SU-DHL-6 (cell line): Measurements from ENCODE around the gene APLP1.

ENCODE experiments used
- H2AFZ ChIP-seq: fragments of 200-600 bp; sonication (generic); 2 replicates; pipeline ENCODE4 v1.6.1; 2014; ENCODE audit warnings: low read depth, mild to moderate bottlenecking, moderate library complexity, mixed read lengths, antibody characterized with exemption, low read length; ENCODE audit not compliant: severe bottlenecking
- H3F3A ChIP-seq: fragments of 200-600 bp; shearing (Covaris generic); 2 replicates; pipeline ENCODE4 v1.6.0; 2016; ENCODE audit warnings: antibody characterized with exemption, mild to moderate bottlenecking; ENCODE audit not compliant: insufficient read depth
- H3K27ac ChIP-seq: fragments of 200-600 bp; sonication (generic); 2 replicates; pipeline ENCODE4 v1.5.1; 2016; ENCODE audit warnings: low read depth, mild to moderate bottlenecking, low read length, moderate library complexity, mixed read lengths
- H3K27me3 ChIP-seq: fragments of 200-600 bp; sonication (generic), shearing (Covaris generic); 2 replicates; pipeline ENCODE4 v1.6.0; 2014; ENCODE audit warnings: mild to moderate bottlenecking, low read length
- H3K36me3 ChIP-seq: fragments of 200-600 bp; sonication (generic); 2 replicates; pipeline ENCODE4 v1.6.1; 2014; ENCODE audit warnings: mild to moderate bottlenecking, low read length, mixed read lengths
- H3K4me2 ChIP-seq: fragments of 300-600, 200-600 bp; shearing (Covaris generic), sonication (generic); 2 replicates; pipeline ENCODE4 v1.6.0; 2014; ENCODE audit warnings: low read length, low read depth, mild to moderate bottlenecking; ENCODE audit not compliant: poor library complexity, severe bottlenecking
- H3K4me3 ChIP-seq: fragments of 200-600 bp; sonication (generic); 2 replicates; pipeline ENCODE4 v1.5.1; 2014; ENCODE audit warnings: antibody characterized with exemption, low read length, mild to moderate bottlenecking, mixed read lengths; ENCODE audit not compliant: insufficient read depth, poor library complexity, severe bottlenecking
- H3K79me2 ChIP-seq: fragments of 200-600 bp; sonication (generic); 2 replicates; pipeline ENCODE4 v1.6.1; 2014; ENCODE audit warnings: mild to moderate bottlenecking, low read length, moderate library complexity; ENCODE audit not compliant: insufficient read depth
- H3K9ac ChIP-seq: fragments of 200-600 bp; sonication (generic); 2 replicates; pipeline ENCODE4 v1.7.0; 2014; ENCODE audit warnings: mild to moderate bottlenecking, low read length
- H3K9me2 ChIP-seq: fragments of 200-600 bp; sonication (generic); replicated peaks from 2 replicates; pipeline ENCODE4 v1.6.1; 2014; ENCODE audit warnings: low read length; ENCODE audit not compliant: insufficient read depth
- H3K9me3 ChIP-seq: fragments of 200-600 bp; sonication (generic); 2 replicates; pipeline ENCODE4 v1.6.1; 2014; ENCODE audit warnings: low read length, mixed read lengths; ENCODE audit not compliant: insufficient read depth
- H4K20me1 ChIP-seq: fragments of 200-600 bp; sonication (generic); 2 replicates; pipeline ENCODE4 v1.6.1; 2014; ENCODE audit warnings: low read depth, mild to moderate bottlenecking, antibody characterized with exemption, low read length, moderate library complexity, mixed read lengths
- EZH2phosphoT487 ChIP-seq: fragments of 200-600 bp; sonication (generic), shearing (Covaris generic); conservative IDR thresholded peaks from 2 replicates; pipeline ENCODE4 v1.6.1; 2018; ENCODE audit warnings: mild to moderate bottlenecking, antibody characterized with exemption, low read length, moderate library complexity, mixed read lengths
- TF ChIP-seq, protein P1 (sequence below): fragments of 200-600 bp; sonication (generic); IDR thresholded peaks from one replicate; pipeline ENCODE4 v1.5.1; 2017; ENCODE audit warnings: antibody characterized with exemption, mild to moderate bottlenecking, low read length, moderate library complexity; ENCODE audit not compliant: insufficient read depth, poor library complexity, severe bottlenecking

Gene APLP1

DNA sequence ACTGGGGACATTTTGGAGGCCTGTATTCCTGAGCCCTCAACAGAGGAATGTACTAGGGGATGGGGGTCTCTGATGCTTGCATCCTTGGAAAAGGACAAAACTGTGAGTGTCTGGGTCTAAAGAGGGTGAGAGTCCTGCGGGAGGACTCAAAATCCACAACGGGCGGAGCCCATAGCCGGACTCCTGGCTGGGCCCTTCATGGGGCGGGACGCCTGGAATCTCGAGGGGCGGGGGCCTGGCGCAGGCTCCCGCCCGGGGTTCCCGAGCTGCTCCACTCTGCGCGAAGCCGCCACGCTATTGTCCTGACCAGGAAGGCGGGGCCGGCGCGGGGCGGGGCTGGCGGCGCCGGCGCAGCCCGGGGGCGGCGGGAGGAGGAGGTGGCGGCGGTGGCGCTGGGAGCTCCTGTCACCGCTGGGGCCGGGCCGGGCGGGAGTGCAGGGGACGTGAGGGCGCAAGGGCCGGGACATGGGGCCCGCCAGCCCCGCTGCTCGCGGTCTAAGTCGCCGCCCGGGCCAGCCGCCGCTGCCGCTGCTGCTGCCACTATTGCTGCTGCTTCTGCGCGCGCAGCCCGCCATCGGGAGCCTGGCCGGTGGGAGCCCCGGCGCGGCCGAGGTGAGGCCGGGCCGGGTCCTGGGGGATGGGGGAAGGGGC, at the start of gene APLP1:
Gene APLP1 (plus strand): TSS at position 403 of the 651 bp plus-strand sequence. CDS start 63 bp downstream, at position 466.
- no peak within 1 kb of the TSS for H2AFZ ChIP-seq
- no peaks in the 10 kb centered on the region for H3K36me3 ChIP-seq
- H3K79me2 ChIP-seq = no peaks in the 10 kb centered on the region
- no peaks in the 10 kb centered on the region for H3F3A ChIP-seq
- H4K20me1 ChIP-seq = no peaks in the 10 kb centered on the region
- peak within 1 kb of the TSS; percentile 77 for H3K4me2 ChIP-seq
- H3K27ac ChIP-seq = no peak within 1 kb of the TSS
- H3K9me3 ChIP-seq = no peaks in the 10 kb centered on the region
- H3K9ac ChIP-seq = peak within 1 kb of the TSS; percentile 49; the same call in 1 of the 2 replicates
- H3K27me3 ChIP-seq = no peaks in the 10 kb centered on the region
- no peak for TF ChIP-seq EZH2phosphoT487
- TF ChIP-seq, protein P1, sequence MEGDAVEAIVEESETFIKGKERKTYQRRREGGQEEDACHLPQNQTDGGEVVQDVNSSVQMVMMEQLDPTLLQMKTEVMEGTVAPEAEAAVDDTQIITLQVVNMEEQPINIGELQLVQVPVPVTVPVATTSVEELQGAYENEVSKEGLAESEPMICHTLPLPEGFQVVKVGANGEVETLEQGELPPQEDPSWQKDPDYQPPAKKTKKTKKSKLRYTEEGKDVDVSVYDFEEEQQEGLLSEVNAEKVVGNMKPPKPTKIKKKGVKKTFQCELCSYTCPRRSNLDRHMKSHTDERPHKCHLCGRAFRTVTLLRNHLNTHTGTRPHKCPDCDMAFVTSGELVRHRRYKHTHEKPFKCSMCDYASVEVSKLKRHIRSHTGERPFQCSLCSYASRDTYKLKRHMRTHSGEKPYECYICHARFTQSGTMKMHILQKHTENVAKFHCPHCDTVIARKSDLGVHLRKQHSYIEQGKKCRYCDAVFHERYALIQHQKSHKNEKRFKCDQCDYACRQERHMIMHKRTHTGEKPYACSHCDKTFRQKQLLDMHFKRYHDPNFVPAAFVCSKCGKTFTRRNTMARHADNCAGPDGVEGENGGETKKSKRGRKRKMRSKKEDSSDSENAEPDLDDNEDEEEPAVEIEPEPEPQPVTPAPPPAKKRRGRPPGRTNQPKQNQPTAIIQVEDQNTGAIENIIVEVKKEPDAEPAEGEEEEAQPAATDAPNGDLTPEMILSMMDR = no peak
- no peaks in the 10 kb centered on the region for H3K9me2 ChIP-seq
- H3K4me3 ChIP-seq = peak within 1 kb of the TSS; percentile 52

DNA sequence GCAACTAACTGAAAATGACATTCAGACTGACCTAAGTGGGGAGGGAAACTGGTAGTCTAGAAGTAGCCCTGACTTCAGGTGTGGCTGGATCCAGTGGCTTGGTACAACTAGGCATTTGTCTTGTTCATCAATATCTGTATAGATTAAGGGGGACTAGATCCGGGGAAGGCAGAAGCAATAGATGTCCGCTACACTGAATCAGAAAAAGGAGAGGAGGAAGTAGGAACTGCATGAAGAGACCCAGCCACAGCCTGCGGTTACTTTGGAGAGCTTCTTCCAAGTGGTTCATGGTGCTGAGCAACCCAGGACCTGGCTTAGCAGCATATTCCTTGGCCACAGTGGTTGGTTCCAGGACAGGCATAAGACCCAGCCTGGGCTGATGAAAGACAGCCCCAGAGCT, 45.8 kb upstream of the APLP1 start:
- Histone ChIP-seq H3K36me3 (no peaks in the 10 kb centered on the region), H3K27me3 (no peaks in the 10 kb centered on the region), H3K27ac (no peak overlapping the region), H3K9me2 (no peaks in the 10 kb centered on the region), H3K9ac (no peak overlapping the region), H3F3A (no peaks in the 10 kb centered on the region), H3K4me2 (no peak overlapping the region), H3K4me3 (no peak overlapping the region), H2AFZ (no peak overlapping the region), H4K20me1 (no peaks in the 10 kb centered on the region), H3K79me2 (no peaks in the 10 kb centered on the region), H3K9me3 (no peaks in the 10 kb centered on the region)
- TF ChIP-seq, protein P1 = no peak
- no peak for TF ChIP-seq EZH2phosphoT487

DNA sequence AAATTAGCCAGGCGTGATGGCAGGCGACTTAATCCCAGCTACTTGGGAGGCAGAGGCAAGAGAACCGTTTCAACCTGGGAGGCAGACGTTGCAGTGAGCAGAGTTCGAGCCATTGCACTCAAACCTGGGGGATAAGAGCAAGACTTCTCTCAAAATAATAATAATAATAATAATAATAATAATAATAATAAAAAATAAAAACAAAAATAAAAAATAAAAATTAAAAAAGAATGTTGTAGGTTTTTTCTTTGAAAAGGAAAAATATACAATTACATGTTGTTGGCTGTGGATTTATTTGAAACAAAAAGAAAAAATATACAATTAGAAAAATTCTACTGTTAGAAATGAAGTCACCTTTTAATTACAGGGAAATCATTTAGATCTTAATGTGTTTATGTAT, 44.2 kb upstream of the APLP1 start:
- Histone ChIP-seq H3K27ac (no peak overlapping the region), H3K27me3 (no peaks in the 10 kb centered on the region), H3K9me3 (no peaks in the 10 kb centered on the region), H4K20me1 (no peaks in the 10 kb centered on the region), H3K36me3 (no peaks in the 10 kb centered on the region), H3F3A (no peaks in the 10 kb centered on the region), H3K79me2 (no peaks in the 10 kb centered on the region), H3K9ac (no peak overlapping the region), H2AFZ (no peak overlapping the region), H3K4me2 (no peak overlapping the region), H3K9me2 (no peaks in the 10 kb centered on the region), H3K4me3 (no peak overlapping the region)
- no peak for TF ChIP-seq EZH2phosphoT487
- TF ChIP-seq, protein P1 = no peak
